OCI-M2 (cell line): ENCODE data around the gene VSTM4.

Experiments used
- DNase-seq: peaks from one replicate; lab custom pipeline; 2025; ENCODE audit not compliant: unreplicated experiment; lab: John Stamatoyannopoulos, UW

VSTM4 gene

GRCh38 chr10:49072166-49072885 lies 43.0 kb downstream of the VSTM4 start:
- no peak for DNase-seq

DNA sequence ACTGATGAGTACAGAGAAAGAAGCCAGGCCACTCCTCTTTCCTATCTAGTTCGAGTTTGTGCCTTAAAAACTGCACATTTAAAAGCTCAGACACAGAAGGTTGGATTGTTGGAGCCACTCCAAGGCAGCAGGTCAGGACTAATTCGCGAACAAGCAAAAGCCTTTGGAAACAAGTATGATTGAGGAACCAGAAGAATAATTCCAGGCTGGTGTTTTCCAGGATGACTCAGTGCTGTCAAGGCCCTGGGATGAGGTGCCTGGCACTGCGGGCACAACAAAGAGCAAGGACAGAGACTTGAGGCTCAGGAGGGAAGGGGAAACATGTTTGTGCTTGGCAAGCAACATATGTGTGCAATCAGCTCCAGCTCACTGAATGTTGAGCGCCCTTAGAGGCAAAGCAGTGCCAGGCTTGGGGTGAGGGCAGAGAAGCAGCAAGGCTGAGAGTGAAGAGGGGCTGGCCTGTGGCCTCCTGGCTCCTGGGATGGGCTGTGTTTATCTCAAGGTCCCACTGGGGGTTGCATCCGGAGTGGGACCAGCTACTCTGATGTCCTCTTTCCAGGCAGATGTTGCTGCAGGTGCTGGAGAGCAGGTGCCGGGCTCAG lies 44.1 kb downstream of the VSTM4 start:
- DNase-seq, result no peak

DNA sequence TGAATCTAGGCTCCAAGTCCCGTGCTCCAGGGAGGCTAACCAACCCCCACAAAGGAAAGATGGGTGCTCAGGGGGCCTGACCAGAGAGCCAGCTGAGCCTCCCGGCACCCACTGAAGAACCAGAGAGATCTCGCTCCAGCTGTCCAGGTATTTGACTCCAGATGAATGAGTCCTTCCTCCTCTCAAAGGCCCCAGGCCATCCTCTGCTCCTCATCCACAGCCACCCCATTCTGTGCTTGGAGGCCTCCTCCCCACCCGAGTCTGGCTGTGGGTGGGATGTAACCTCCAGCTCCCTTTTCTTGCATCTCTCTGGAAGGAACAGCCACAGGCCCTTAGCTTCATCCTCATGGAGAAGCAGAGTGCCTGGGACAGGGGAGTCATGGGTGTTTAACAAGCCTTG lies 44.6 kb downstream of the VSTM4 start:
- DNase-seq, result no peak

DNA sequence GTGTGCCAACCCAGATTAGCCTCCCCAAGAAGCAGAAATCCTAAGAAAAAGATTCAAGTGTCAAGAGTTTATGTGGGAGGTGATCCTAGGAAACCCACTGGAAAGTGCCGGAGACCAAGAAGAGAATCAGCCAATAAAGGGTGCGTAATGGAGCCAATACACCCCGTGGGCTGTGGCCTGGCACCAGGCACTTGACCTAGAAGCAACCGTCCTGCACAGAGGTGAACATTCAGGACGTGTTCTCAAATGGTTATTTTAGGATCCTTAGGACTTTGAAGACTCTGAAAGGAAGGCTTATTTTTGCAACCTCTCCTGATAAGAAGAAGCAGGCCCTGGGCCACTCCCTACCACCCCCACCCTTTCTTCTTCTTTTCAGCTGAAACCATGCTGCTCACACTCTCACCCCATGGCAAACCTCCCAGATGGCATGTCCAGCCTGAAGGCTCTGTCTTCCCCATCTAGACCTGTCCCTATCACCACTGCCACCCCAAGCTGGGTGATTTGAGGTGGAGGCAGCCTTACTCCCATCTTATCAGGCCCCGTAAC lies 46.6 kb downstream of the VSTM4 start:
- no peak for DNase-seq

DNA sequence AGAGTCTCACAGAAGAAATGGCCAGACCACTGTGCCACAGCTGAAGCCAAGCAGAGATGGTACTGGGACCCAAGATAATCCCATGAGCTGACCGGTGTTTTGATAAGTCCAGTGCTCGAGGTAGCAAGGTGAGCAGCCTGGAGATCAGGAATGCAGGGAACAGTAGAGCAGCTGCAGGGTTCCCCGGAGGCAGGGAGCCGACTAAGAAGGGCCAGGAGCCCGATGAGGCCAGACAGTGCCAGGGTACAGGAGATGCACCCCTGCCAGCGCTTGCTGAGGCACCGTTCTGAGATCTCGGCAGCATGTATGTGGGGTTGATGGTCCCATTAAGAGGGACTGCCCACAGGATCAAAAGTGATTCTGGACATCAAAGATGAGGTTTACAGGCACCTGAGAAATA lies 47.1 kb downstream of the VSTM4 start:
- DNase-seq, result no peak

DNA sequence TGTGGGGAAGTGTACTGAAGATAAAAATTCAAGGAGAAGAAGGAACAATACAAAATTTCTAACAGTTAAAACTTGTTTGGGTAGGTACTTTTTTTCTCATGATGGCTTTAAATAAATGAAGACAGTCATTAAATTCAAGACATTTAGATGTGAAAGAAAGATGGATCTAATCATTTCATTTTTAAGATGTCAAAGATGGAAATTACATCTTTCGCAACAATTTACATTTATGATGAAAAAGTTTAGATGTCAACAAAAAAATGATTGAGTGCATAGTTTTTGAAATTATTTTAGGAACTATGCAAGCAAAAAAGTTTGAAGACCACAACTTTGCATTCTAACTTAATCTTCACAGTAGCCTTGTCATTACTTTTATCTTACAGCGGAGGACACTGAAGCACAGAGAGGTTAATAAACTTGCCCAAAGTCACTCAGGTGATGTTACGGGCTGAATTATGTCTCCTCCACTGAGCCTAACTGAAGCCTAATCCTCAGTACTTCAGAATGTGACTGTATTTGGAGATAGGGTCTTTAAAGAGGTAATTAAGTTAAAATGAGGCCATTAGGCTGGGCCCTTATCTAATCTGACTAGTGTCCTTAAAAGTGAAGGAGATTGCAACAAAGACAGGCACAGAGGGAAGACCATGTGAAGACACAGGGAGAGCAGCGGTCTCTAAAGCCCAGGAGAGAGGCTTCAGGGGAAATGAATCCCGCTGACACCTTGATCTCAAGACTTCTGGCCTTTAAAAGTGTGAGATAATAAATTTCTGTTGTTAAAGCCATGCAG lies 48.2 kb downstream of the VSTM4 start:
- no peak for DNase-seq

DNA sequence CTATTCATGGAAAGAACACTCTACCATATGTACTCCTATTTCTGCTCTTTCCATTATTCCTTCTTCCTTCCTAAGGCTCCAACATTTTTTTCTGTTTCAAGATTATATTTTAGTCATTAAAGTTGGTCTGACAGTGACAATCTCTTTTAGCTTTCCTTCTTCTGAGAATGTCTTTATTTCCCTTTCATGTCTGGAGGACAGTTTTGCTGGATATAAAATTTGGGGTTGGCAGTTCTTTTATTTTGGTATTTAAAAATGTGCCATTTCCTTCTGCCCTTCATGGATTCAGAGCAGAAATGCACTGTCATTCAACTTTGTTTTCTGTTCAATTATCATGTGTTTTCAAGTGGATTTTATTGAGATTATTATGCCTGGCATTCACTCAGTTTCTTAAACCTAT lies 53.1 kb downstream of the VSTM4 start:
- DNase-seq, result no peak

- no peak for DNase-seq
These were observed 53.7 kb downstream of the VSTM4 start for GRCh38 chr10:49061667-49062066.

- DNase-seq, result no peak
These were observed 56.7 kb downstream of the VSTM4 start for GRCh38 chr10:49058463-49059255.

DNA sequence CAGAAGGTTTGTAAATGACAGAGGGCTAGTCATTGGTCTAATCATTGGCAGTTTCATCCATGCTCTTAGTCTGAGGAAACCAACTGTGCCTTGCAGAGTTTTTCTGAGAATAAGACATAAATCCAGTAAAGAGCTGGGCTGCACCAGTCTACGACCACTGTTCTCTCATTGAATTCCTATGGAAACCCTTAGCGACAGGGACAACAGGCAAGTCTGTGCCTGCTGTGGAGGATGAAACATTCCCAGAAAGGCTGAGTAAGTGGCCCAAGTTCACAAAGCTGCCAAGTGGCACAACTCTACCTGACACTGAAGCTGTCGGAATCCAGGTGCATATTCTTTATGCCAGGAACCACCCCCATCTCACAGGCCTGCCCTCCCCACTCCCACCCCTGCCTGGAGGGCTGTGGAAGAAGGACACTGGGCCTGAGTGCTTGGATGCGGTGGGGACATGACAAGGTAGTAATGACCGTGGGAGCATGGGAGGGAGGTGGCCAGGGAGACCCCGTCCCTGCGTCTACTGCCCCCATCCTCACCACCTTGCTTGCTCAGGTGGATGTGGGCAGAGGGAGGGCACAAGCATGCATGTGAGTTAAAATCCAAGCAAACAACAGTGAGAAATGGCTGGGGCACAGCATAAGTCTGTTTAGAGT lies 58.0 kb downstream of the VSTM4 start:
- DNase-seq, result no peak

GRCh38 chr10:49056356-49056755 lies 59.0 kb downstream of the VSTM4 start:
- no peak for DNase-seq

DNA sequence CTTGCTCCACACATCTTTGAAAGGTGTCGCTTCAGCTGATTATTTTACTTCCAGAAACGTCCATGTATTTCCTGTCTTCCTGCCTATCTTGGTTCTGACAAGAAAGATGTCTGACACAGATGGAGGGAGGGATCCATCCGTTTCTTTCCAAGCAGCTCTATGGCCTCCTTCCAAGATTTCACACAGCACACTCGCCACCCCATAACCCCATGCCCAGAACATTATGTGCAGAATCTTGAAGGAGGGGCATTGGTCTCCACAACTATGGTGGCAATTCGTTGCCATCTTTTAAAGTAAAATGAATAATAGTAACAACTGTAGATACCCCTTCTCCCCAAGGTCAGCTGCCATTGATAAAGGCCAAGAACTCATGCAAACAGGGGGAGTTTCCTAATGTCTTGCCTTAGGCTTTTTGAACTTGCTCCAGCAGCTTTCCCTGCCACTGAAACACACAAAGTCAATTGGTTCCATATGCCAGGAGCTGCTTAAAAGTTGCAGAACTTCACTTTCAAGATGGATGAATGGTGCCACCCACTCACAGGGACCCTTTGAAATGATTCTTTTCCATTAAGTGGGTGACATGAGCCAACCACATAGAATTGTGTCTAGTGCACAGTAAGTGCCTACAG lies 60.0 kb downstream of the VSTM4 start:
- DNase-seq, result no peak

DNA sequence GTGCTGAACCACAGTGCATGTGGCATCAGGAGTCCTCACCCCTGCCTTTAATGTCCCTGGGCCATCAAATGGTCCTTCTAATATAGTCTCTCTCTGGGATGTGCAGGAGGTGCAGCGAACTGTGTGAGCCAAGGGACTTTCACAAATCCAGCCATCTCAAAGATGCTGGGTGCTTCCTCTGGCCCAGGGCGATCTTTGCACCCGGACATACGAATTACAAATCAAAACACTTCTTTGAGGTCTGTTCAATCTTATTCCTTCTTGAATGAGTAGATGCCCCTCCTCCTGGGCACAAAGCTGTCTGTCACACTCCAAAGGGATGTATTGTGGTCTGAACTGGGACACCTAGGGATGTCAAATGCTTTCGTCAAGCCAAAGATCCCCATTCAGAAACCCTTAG lies 60.6 kb downstream of the VSTM4 start:
- no peak for DNase-seq

DNA sequence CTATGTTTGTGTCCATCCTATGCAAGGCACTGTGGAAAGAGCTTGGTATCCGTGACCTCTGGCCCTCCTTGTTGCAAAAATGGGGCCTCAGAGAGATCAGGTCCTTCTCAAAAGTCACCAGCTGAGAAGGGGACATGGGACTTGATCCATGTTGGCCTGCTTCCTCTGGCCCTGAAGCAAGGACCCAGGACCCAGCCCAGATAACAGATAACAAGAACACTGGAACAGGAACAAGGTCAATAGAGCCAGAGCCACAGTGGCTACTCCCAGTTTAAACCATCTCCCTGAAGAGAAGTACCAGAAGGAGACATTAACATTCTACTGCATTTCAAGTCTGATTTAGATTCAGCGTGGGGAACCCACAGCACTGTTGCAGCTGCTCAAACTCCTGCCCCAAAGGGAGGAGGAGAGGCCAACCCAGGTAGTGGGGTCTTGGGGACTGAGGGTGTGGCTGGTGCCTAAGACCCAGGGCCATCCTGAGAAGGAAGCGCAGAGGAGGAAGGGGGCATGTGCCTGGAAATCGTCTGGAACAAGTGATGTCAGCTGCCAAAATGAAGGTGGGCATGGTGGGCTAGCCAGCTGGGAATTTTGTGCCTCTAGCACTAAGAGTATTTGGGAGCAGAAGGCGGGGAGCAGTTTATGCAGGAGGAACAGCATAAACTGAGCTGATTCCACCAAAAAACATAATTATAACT lies 61.2 kb downstream of the VSTM4 start:
- DNase-seq, result no peak

DNA sequence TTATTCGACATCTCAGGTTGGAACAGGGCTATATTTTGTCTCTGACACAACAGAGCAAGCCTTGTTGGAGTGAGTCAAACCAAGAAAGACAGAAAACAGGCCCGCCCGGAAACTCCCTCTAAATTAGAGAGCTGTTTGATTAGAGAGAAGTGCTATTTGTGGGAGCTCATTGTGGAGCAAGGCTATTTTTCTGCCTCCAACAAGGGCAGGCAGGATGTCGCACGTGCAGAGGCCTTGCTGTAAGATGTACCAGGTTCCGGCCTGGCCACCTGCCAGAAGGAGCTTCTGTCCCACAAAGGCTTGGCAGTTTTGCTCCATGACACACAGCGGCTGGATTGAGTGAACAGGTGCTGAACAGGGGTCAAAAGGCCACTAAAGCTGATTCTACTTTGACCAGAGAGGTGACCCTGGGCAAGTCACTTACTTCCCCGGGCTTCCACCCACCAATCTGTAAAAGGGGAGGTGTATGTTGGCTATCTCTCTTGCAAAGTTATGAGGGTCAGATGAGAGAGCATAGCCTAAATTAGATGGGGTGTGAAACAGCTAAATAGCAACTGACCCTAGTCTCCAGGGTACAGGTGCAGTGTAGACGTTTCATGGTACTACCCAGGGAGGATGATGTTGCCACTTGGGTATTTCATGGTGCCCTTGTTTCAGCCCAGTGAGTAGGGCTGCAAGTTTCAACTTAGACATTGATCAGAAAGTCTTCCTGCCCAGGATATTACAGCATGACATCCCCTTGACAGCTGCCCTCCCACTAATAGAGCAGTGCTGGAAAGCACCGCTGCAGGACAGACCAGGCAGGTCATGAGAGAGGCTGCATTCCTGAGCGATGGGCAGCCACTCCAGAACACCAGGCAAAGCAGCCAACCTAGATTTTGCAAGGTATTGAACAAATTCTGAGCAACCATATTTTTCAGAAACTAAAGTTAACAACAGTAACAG lies 62.0 kb downstream of the VSTM4 start:
- no peak for DNase-seq

DNA sequence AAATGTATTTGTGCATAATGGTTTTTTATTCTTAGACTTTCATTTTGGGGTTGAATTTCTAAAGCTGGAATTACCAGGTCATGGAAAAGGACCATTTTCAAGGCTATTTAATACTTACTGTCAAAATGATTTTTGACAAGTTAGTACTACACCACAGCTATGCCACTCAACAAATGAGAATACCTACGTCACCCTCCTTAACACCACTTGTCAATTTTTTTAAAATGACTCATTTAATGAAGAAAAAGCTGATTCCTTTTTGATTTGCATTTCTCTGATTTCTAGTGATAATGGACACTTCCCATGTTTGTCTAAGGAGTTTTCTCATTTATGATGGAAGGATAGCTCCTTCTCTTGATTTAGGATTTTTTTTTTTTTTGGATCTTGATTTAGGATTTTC lies 63.3 kb downstream of the VSTM4 start:
- no peak for DNase-seq

- no peak for DNase-seq
These were observed 64.4 kb downstream of the VSTM4 start for GRCh38 chr10:49050906-49051305.

DNA sequence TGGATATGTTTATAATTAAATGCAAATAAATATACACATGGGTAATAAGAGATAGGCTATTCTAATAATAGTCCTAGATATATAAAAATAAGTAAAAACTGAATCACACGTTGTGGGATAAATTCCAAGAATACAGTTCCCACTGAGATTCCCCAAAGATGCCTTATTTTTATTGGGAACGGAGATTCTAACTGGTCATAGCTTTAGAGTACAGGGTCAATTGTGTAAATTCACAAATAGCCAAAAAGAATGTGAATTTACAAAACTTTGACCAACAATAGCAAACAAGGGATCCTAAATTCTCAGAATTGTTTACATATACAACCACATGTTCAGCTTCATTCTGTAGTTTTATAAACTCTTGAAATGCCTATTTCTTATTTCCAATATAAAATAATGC lies 65.0 kb downstream of the VSTM4 start:
- DNase-seq, result no peak

DNA sequence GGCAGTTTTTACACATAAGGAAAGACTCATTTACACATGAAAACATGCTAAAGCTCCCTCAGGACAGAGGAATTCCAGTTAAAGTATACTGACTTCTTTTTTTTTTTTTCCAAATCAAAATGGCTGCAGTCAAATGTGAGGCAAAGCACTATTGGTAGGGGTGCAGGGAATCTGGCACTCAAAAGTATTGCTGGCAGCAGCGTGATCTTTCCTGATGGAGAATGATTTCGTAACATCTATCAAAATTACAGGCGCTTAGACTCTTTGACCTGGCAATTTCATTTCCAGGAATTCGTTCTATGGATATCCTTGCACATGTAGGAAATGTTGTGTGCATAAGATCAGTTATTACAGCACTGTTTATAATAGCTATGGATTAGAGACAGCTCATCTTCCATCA lies 65.7 kb downstream of the VSTM4 start:
- DNase-seq, result no peak
